HepG2 (cell line): ENCODE data around the gene MAPKAPK3. TPM values are rescaled to one million over a fixed set of nuclear protein-coding genes. Genes with fewer than 3 reads are reported as not detected.

Experiments
- ATAC-seq: fragments of 200-7000 bp; cut with Tn5 transposase; 3 replicates; pipeline ENCODE4 v1.9.1; 2020; ENCODE audit warnings: mild to moderate bottlenecking, moderate library complexity
- BruUV-seq: library from RNA; stranded (reverse); fragments of 400-500 nt; replicated peaks from 2 replicates; lab custom pipeline; 2021; lab: Mats Ljungman, UMichigan
- CTCF ChIA-PET: fragments of 300-600 bp; formaldehyde crosslinking; extraction: SDS; loops from one replicate; lab custom pipeline; 2021; ENCODE audit warnings: low total read pairs, inconsistent platforms, low intra/inter-chr PET ratio; lab: Yijun Ruan, JAX
- POLR2A ChIA-PET: fragments of 350-600 bp; sonication (Branson Sonifier 250); formaldehyde crosslinking; loops from one replicate; lab custom pipeline; 2020; ENCODE audit warnings: antibody characterized with exemption, inconsistent platforms; lab: Yijun Ruan, JAX
- DNase-seq: peaks from one replicate; pipeline ENCODE4 v3.0.0-alpha.2; 2015; ENCODE audit warnings: low spot score
- FAIRE-seq: peaks from 3 replicates; lab custom pipeline; 2011; peaks lifted over from hg19 to GRCh38; lab: Jason Lieb, UNC
- H2AFZ ChIP-seq: one replicate; pipeline ENCODE4 v1.6.1; 2011; ENCODE audit warnings: low read length, inconsistent platforms
- H3K27ac ChIP-seq: fragments of 300-600 bp; 3 replicates; pipeline ENCODE4 v1.8.0; 2011; ENCODE audit warnings: mixed run types, mild to moderate bottlenecking, mixed read lengths, low read length, inconsistent platforms; ENCODE audit not compliant: insufficient read depth; ENCODE audit errors: extremely low read length
- H3K27me3 ChIP-seq, 2 experiments: fragments of 200-600 bp in 1 of 2; 2 replicates in 1 of 2; 3 replicates in 1 of 2; pipeline versions ENCODE4 v1.6.0 to v1.8.0; 2011; ENCODE audit warnings: low read length in 2 of 2, mild to moderate bottlenecking in 2 of 2, moderate library complexity in 2 of 2, inconsistent platforms in 1 of 2; ENCODE audit not compliant: insufficient read depth in 2 of 2, control insufficient read depth in 1 of 2
- H3K36me3 ChIP-seq, 2 experiments: fragments of 200-600 bp in 1 of 2; replicated peaks in 1 of 2; 2 replicates in 1 of 2; 3 replicates in 1 of 2; pipeline versions ENCODE4 v1.5.1 to v1.8.0; 2011; ENCODE audit warnings: low read length in 2 of 2, inconsistent platforms in 1 of 2; ENCODE audit not compliant: insufficient read depth in 2 of 2, control insufficient read depth in 1 of 2
- H3K4me1 ChIP-seq: 2 replicates; pipeline ENCODE4 v1.5.1; 2012; ENCODE audit warnings: low read length, inconsistent platforms; ENCODE audit not compliant: insufficient read depth
- H3K4me2 ChIP-seq: 2 replicates; pipeline ENCODE4 v1.6.0; 2011; ENCODE audit warnings: low read depth, low read length, inconsistent platforms
- H3K4me3 ChIP-seq, 3 experiments: fragments of 200-600 bp in 1 of 3; sonication (generic), shearing (Covaris generic) in 1 of 3; replicated peaks in 1 of 3; 2 replicates each; pipeline ENCODE4 v1.5.1; 2011 to 2016; ENCODE audit warnings: low read length in 3 of 3, inconsistent platforms in 2 of 3, low read depth in 2 of 3, mild to moderate bottlenecking in 2 of 3, control low read depth in 1 of 3, mixed read lengths in 1 of 3; ENCODE audit not compliant: insufficient read depth in 1 of 3
- H3K79me2 ChIP-seq: one replicate; pipeline ENCODE4 v1.6.1; 2011; ENCODE audit warnings: low read length, inconsistent platforms; ENCODE audit not compliant: insufficient read depth
- H3K9ac ChIP-seq: 2 replicates; pipeline ENCODE4 v1.6.0; 2011; ENCODE audit warnings: mild to moderate bottlenecking, low read depth, low read length, inconsistent platforms; ENCODE audit not compliant: insufficient read depth
- H3K9me3 ChIP-seq: 2 replicates; pipeline ENCODE4 v1.5.1; 2012; ENCODE audit warnings: mild to moderate bottlenecking, low read length
- H4K20me1 ChIP-seq: 2 replicates; pipeline ENCODE4 v1.6.0; 2011; ENCODE audit warnings: inconsistent platforms, mild to moderate bottlenecking, low read length, moderate library complexity; ENCODE audit not compliant: insufficient read depth
- ATF1 ChIP-seq: IDR thresholded peaks from 2 replicates; pipeline ENCODE4 v1.6.1; 2016; ENCODE audit warnings: mild to moderate bottlenecking, control low read depth
- HMGXB4 ChIP-seq, 2 experiments: sonication (generic) in 1 of 2; formaldehyde crosslinking in 1 of 2; IDR thresholded peaks; 2 replicates each; pipeline versions ENCODE4 v1.4.0 to v1.6.1; 2018 to 2020; ENCODE audit warnings: missing genetic modification reagents in 2 of 2, borderline replicate concordance in 1 of 2, low read depth in 1 of 2, mild to moderate bottlenecking in 1 of 2, missing biosample characterization in 1 of 2
- JUND ChIP-seq: sonication (generic); formaldehyde crosslinking; IDR thresholded peaks from 2 replicates; pipeline ENCODE4 v1.8.0; 2022; ENCODE audit warnings: mild to moderate bottlenecking, missing genetic modification reagents
- KMT2B ChIP-seq: IDR thresholded peaks from 2 replicates; pipeline ENCODE4 v1.6.1; 2016; ENCODE audit warnings: missing genetic modification reagents, missing compliant biosample characterization
- TGIF2 ChIP-seq: IDR thresholded peaks from 2 replicates; pipeline ENCODE4 v1.6.1; 2016; ENCODE audit warnings: control low read depth, missing compliant biosample characterization
- ZEB1 ChIP-seq: IDR thresholded peaks from 2 replicates; pipeline ENCODE4 v1.6.1; 2012; ENCODE audit warnings: mild to moderate bottlenecking, low read depth, inconsistent platforms; ENCODE audit not compliant: insufficient replicate concordance
- ZFX ChIP-seq: sonication (generic); formaldehyde crosslinking; IDR thresholded peaks from 2 replicates; pipeline ENCODE4 v1.4.0; 2020; ENCODE audit warnings: mild to moderate bottlenecking, low read depth, missing genetic modification reagents, moderate library complexity
- ZGPAT ChIP-seq: IDR thresholded peaks from 2 replicates; pipeline ENCODE4 v1.6.1; 2016; ENCODE audit warnings: mild to moderate bottlenecking
- ZKSCAN5 ChIP-seq: sonication (generic); formaldehyde crosslinking; IDR thresholded peaks from 2 replicates; pipeline ENCODE4 v1.5.1; 2020; ENCODE audit warnings: mild to moderate bottlenecking, missing genetic modification reagents
- ZNF280B ChIP-seq: sonication (generic); formaldehyde crosslinking; IDR thresholded peaks from 2 replicates; pipeline ENCODE4 v1.5.0; 2020; ENCODE audit warnings: missing genetic modification reagents, mild to moderate bottlenecking, borderline replicate concordance
- ZNF280D ChIP-seq: sonication (generic); formaldehyde crosslinking; IDR thresholded peaks from 2 replicates; pipeline ENCODE4 v1.5.1; 2020; ENCODE audit warnings: mild to moderate bottlenecking, missing genetic modification reagents
- ZNF570 ChIP-seq: sonication (generic); formaldehyde crosslinking; IDR thresholded peaks from 2 replicates; pipeline ENCODE4 v1.4.0; 2020; ENCODE audit warnings: mild to moderate bottlenecking, missing genetic modification reagents, borderline replicate concordance
- ZNF580 ChIP-seq: IDR thresholded peaks from 2 replicates; pipeline ENCODE4 v1.6.1; 2016; ENCODE audit warnings: low read depth, borderline replicate concordance
- WGBS: methylation state at CpG from one replicate; pipeline ENCODE4 v1.1.6; 2017; ENCODE audit warnings: low lambda C conversion rate; 5-methylcytosine and 5-hydroxymethylcytosine counted together
- in situ Hi-C: cut with HindIII; loops from 2 replicates; pipeline ENCODE4 v1.10.0; 2017; ENCODE audit warnings: low pct_unique_long_range_greater_than_20kb; ENCODE audit not compliant: extremely low pct_ligation_motif_present
- intact Hi-C: fragments of 100-400 bp; cut with micrococcal nuclease; formaldehyde crosslinking; loops from one replicate; pipeline ENCODE4 v1.10.0; 2022; ENCODE audit not compliant: unreplicated experiment
- polyA plus RNA-seq, 8 experiments: library from polyadenylated mRNA; depleted of rRNA in 3 of 8; stranded (reverse) in 7 of 8; unstranded in 1 of 8; fragments of >200 nt; fragmentation: Illumina TruSeq in 4 of 8; extraction: Trizol in 4 of 8; gene quantifications; 2 replicates each; pipeline versions ENCODE4 v1.2.1 to v1.2.3, GENCODE V29; 2011 to 2016; ENCODE audit warnings: low read depth in 4 of 8, missing spikeins in 1 of 8, mixed read lengths in 1 of 8; ENCODE audit not compliant: insufficient read depth in 1 of 8
- total RNA-seq, 5 experiments: library from RNA; depleted of rRNA; stranded (reverse); fragments of >200 nt; fragmentation: Illumina TruSeq; extraction: Trizol; gene quantifications; 2 replicates each; pipeline ENCODE4 v1.2.3, GENCODE V29; 2016; ENCODE audit warnings: low read depth in 1 of 5

Gene MAPKAPK3
- total and polyA plus RNA-seq, 2 of the 13 experiments (the other 11 are each of a cell fraction or from before 2014, with no cell fraction given), result 39.9 to 41.2 TPM

GRCh38 chr3:50587806-50588758, 28.9 kb upstream of the MAPKAPK3 start:
- Histone ChIP-seq H3K9me3 (no peaks in the 10 kb centered on the region), H3K36me3 (no peaks in the 10 kb centered on the region), H3K9ac (peak overlapping the region; percentile 79), H3K27me3 (no peaks in the 10 kb centered on the region; a peak in 1 of 5 replicates), H2AFZ (no peak overlapping the region), H3K4me3 (peak overlapping the region in 2 of 3 experiments; percentile 21 to 49; a peak in 3 of 6 replicates), H3K27ac (peak overlapping the region; percentile 99), H3K4me1 (peaks cover 100% of the 10 kb centered on the region), H4K20me1 (no peaks in the 10 kb centered on the region), H3K4me2 (peak overlapping the region; percentile 79), H3K79me2 (no peaks in the 10 kb centered on the region)
- in situ Hi-C loops, result no loop called here
- ATAC-seq (peak; percentile 55), FAIRE-seq (peak; percentile 52), DNase-seq (peak; percentile 57)
- intact Hi-C loops, result loop anchor here (2.0 kb wide), 1 partner anchor 15 kb away; no protein-coding TSS in a partner anchor
- POLR2A ChIA-PET, result interaction anchor here (0.9 to 5.7 kb wide), 11 partner anchors 9 to 251 kb away, joined by 3 to 176 read pairs (median 7); partner anchors contain the start of genes CISH and HEMK1
- WGBS, result 33% methylated on average over 14 of the region's 17 CpGs
- no TSS peak for BruUV-seq
- CTCF ChIA-PET, result interaction anchor here (1.0 kb wide), 1 partner anchor 26 kb away, joined by 3 read pairs; no protein-coding TSS in a partner anchor
- TF ChIP-seq ZNF280B, result no peak
- 0 out of 2 replicates have a peak, but pooled peaks have one; percentile 36 for TF ChIP-seq TGIF2 (CRISPR knock-in tag)
- 0 out of 2 replicates have a peak, but pooled peaks have one; percentile 55 for TF ChIP-seq ZNF580
- TF ChIP-seq KMT2B (CRISPR knock-in tag), result no peak
- peak; percentile 85 for TF ChIP-seq ZNF280D (CRISPR knock-in tag)
- peak; percentile 50; the same call in 1 of the 2 replicates for TF ChIP-seq JUND (CRISPR knock-in tag)
- TF ChIP-seq HMGXB4 (CRISPR knock-in tag; IDR thresholded peaks at IDR 0.05; ENCODE audit: borderline replicate concordance in 1 of 2, low read depth in 1 of 2), result peak; percentile 2 to 24; a peak in 1 of 4 replicates
- no peak for TF ChIP-seq ZKSCAN5 (CRISPR knock-in tag)
- no peak for TF ChIP-seq ZNF570 (CRISPR knock-in tag)
- TF ChIP-seq ATF1, result no peak
- no peak for TF ChIP-seq ZEB1
- peak; percentile 69 for TF ChIP-seq ZFX
- peak; percentile 71; the same call in 1 of the 2 replicates for TF ChIP-seq ZGPAT (CRISPR knock-in tag)
